SK-N-SH treated with all-trans-retinoic acid at 6 μM for 48 hours (cell line): ENCODE measurements around the gene MAN1A1.

Experiments used
- ATAC-seq: fragments of 200-7000 bp; cut with Tn5 transposase; 3 replicates; pipeline ENCODE4 v1.9.1; 2020; ENCODE audit warnings: mild to moderate bottlenecking, moderate library complexity
- ARNTL ChIP-seq: fragments of 450-650 bp; formaldehyde crosslinking; IDR thresholded peaks from 2 replicates; pipeline ENCODE4 v1.5.0; 2020; ENCODE audit warnings: low read depth, mild to moderate bottlenecking, moderate library complexity, borderline replicate concordance
- BACH2 ChIP-seq: fragments of 250-450 bp; sonication (Bioruptor Pico); IDR thresholded peaks from 2 replicates; pipeline ENCODE4 v1.9.0; 2021; ENCODE audit warnings: mild to moderate bottlenecking, borderline replicate concordance
- CSDC2 ChIP-seq: fragments of 250-450 bp; sonication (Bioruptor Pico); IDR thresholded peaks from 2 replicates; pipeline ENCODE4 v1.5.0; 2020; ENCODE audit warnings: mild to moderate bottlenecking, moderate library complexity
- ESRRG ChIP-seq: fragments of 250-450 bp; sonication (Bioruptor Pico); IDR thresholded peaks from 2 replicates; pipeline ENCODE4 v1.6.1; 2021; ENCODE audit warnings: mild to moderate bottlenecking
- GLIS3 ChIP-seq: fragments of 250-450 bp; sonication (Bioruptor Pico); IDR thresholded peaks from 2 replicates; pipeline ENCODE4 v1.5.0; 2020; ENCODE audit warnings: mild to moderate bottlenecking, moderate library complexity
- ISL1 ChIP-seq: fragments of 250-450 bp; sonication (Bioruptor Pico); IDR thresholded peaks from 2 replicates; pipeline ENCODE4 v2.1.2; 2022; ENCODE audit warnings: mild to moderate bottlenecking, moderate library complexity
- OSR1 ChIP-seq: fragments of 250-450 bp; sonication (Bioruptor Pico); IDR thresholded peaks from 2 replicates; pipeline ENCODE4 v1.8.0; 2022; ENCODE audit warnings: moderate library complexity, mild to moderate bottlenecking, inconsistent platforms
- PATZ1 ChIP-seq: fragments of 250-450 bp; sonication (Bioruptor Pico); IDR thresholded peaks from 2 replicates; pipeline ENCODE4 v1.8.0; 2020; ENCODE audit warnings: mild to moderate bottlenecking, moderate library complexity, borderline replicate concordance
- PPARA ChIP-seq: fragments of 250-450 bp; sonication (Bioruptor Pico); IDR thresholded peaks from 2 replicates; pipeline ENCODE4 v1.5.0; 2020; ENCODE audit warnings: mild to moderate bottlenecking, borderline replicate concordance
- RARB ChIP-seq: fragments of 250-450 bp; sonication (Bioruptor Pico); IDR thresholded peaks from 2 replicates; pipeline ENCODE4 v1.8.0; 2021; ENCODE audit warnings: mild to moderate bottlenecking, moderate library complexity
- TCF4 ChIP-seq: fragments of 250-450 bp; sonication (Bioruptor Pico); IDR thresholded peaks from 2 replicates; pipeline ENCODE4 v1.8.0; 2021; ENCODE audit warnings: mild to moderate bottlenecking, moderate library complexity, borderline replicate concordance
- TOX ChIP-seq: fragments of 250-450 bp; sonication (Bioruptor Pico); IDR thresholded peaks from 2 replicates; pipeline ENCODE4 v1.8.0; 2021; ENCODE audit warnings: mild to moderate bottlenecking, moderate library complexity, borderline replicate concordance
- TSHZ2 ChIP-seq: fragments of 250-450 bp; sonication (Bioruptor Pico); IDR thresholded peaks from 2 replicates; pipeline ENCODE4 v1.5.0; 2020; ENCODE audit warnings: mild to moderate bottlenecking, moderate library complexity
- ZC3H10 ChIP-seq: fragments of 250-450 bp; sonication (Bioruptor Pico); IDR thresholded peaks from 2 replicates; pipeline ENCODE4 v1.5.1; 2021; ENCODE audit warnings: mild to moderate bottlenecking, moderate library complexity
- ZFP30 ChIP-seq: fragments of 450-650 bp; formaldehyde crosslinking; IDR thresholded peaks from 2 replicates; pipeline ENCODE4 v1.5.0; 2022; ENCODE audit warnings: mild to moderate bottlenecking, moderate library complexity
- ZNF565 ChIP-seq: fragments of 450-650 bp; formaldehyde crosslinking; conservative IDR thresholded peaks from 2 replicates; pipeline ENCODE4 v1.5.0; 2020; ENCODE audit warnings: low read depth, mild to moderate bottlenecking, moderate library complexity
- ZNF70 ChIP-seq: fragments of 450-650 bp; formaldehyde crosslinking; IDR thresholded peaks from 2 replicates; pipeline ENCODE4 v1.5.0; 2020; ENCODE audit warnings: mild to moderate bottlenecking, moderate library complexity
- ZNF8 ChIP-seq: fragments of 450-650 bp; formaldehyde crosslinking; IDR thresholded peaks from 2 replicates; pipeline ENCODE4 v1.5.0; 2020; ENCODE audit warnings: mild to moderate bottlenecking, moderate library complexity
- TF ChIP-seq, protein P1 (sequence below): fragments of 250-450 bp; sonication (Bioruptor Pico); IDR thresholded peaks from 2 replicates; pipeline ENCODE4 v1.5.1; 2021; ENCODE audit warnings: mild to moderate bottlenecking, moderate library complexity
- TF ChIP-seq, protein P2 (sequence below): fragments of 250-450 bp; sonication (Bioruptor Pico); IDR thresholded peaks from 2 replicates; pipeline ENCODE4 v1.8.0; 2021; ENCODE audit warnings: low read depth, mild to moderate bottlenecking, moderate library complexity, borderline replicate concordance

Gene MAN1A1

GRCh38 chr6:119227377-119227776, 122.2 kb downstream of the MAN1A1 start:
- TF ChIP-seq CSDC2 (no peak), ZNF70 (CRISPR knock-in tag) (no peak), TOX (CRISPR knock-in tag) (no peak), OSR1 (no peak), GLIS3 (CRISPR knock-in tag) (no peak), BACH2 (no peak), ARNTL (CRISPR knock-in tag) (no peak), ESRRG (CRISPR knock-in tag) (no peak)
- no peak for ATAC-seq

DNA sequence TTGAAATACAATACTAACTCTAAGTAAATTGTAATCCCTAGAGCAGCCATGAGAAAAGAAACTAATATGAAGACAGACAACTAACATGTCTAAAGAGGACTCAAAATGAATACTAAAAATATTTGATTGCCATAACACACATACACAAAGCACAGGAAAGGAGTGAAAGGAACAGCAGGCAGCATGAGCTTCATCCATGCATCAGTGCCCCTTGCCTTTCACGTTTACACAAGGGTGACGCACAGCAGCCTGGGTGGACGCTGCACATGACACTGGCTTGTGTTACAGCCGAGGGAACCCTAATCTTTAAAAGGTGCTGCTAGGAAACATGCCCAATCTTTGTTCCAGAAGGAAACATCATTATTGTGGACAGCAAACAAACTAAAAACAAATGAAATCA, 123.5 kb downstream of the MAN1A1 start:
- ATAC-seq, result no peak
- TF ChIP-seq, protein P1, sequence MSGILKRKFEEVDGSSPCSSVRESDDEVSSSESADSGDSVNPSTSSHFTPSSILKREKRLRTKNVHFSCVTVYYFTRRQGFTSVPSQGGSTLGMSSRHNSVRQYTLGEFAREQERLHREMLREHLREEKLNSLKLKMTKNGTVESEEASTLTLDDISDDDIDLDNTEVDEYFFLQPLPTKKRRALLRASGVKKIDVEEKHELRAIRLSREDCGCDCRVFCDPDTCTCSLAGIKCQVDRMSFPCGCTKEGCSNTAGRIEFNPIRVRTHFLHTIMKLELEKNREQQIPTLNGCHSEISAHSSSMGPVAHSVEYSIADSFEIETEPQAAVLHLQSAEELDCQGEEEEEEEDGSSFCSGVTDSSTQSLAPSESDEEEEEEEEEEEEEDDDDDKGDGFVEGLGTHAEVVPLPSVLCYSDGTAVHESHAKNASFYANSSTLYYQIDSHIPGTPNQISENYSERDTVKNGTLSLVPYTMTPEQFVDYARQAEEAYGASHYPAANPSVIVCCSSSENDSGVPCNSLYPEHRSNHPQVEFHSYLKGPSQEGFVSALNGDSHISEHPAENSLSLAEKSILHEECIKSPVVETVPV (CRISPR knock-in tag), result no peak
- no peak for TF ChIP-seq ZFP30 (CRISPR knock-in tag)
- no peak for TF ChIP-seq ZNF8
- TF ChIP-seq, protein P2, sequence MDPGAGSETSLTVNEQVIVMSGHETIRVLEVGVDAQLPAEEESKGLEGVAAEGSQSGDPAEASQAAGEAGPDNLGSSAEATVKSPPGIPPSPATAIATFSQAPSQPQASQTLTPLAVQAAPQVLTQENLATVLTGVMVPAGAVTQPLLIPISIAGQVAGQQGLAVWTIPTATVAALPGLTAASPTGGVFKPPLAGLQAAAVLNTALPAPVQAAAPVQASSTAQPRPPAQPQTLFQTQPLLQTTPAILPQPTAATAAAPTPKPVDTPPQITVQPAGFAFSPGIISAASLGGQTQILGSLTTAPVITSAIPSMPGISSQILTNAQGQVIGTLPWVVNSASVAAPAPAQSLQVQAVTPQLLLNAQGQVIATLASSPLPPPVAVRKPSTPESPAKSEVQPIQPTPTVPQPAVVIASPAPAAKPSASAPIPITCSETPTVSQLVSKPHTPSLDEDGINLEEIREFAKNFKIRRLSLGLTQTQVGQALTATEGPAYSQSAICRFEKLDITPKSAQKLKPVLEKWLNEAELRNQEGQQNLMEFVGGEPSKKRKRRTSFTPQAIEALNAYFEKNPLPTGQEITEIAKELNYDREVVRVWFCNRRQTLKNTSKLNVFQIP (CRISPR knock-in tag), result no peak
- TF ChIP-seq PPARA, result no peak
- no peak for TF ChIP-seq GLIS3 (CRISPR knock-in tag)
- TF ChIP-seq ESRRG (CRISPR knock-in tag), result no peak
- TF ChIP-seq BACH2, result no peak
- no peak for TF ChIP-seq TSHZ2 (CRISPR knock-in tag)
- TF ChIP-seq ARNTL (CRISPR knock-in tag), result no peak
- no peak for TF ChIP-seq TOX (CRISPR knock-in tag)
- TF ChIP-seq PATZ1 (CRISPR knock-in tag), result no peak

GRCh38 chr6:119224095-119224701, 125.4 kb downstream of the MAN1A1 start:
- no peak for ATAC-seq
- TF ChIP-seq TOX (CRISPR knock-in tag) (no peak), TCF4 (CRISPR knock-in tag) (no peak), ZNF565 (CRISPR knock-in tag) (no peak), PATZ1 (CRISPR knock-in tag) (no peak), CSDC2 (no peak), RARB (CRISPR knock-in tag) (no peak), GLIS3 (CRISPR knock-in tag) (no peak), TSHZ2 (CRISPR knock-in tag) (no peak), ZFP30 (CRISPR knock-in tag) (no peak), ZC3H10 (CRISPR knock-in tag) (no peak), ZNF8 (no peak), ISL1 (CRISPR knock-in tag) (no peak), OSR1 (no peak)
- TF ChIP-seq, protein P1 (CRISPR knock-in tag), result no peak
- TF ChIP-seq, protein P2 (CRISPR knock-in tag), result no peak
